KOPT-K1 (cell line): ENCODE data around the gene EMP1.

Experiments used
- H3K27ac ChIP-seq: fragments of 200-600 bp; sonication (generic); 2 replicates; pipeline ENCODE4 v1.5.1; 2016; ENCODE audit warnings: antibody characterized with exemption, mild to moderate bottlenecking, low read depth, low read length; ENCODE audit not compliant: poor library complexity, severe bottlenecking
- H3K36me3 ChIP-seq: fragments of 200-600 bp; sonication (generic); 2 replicates; pipeline ENCODE4 v1.5.1; 2017; ENCODE audit warnings: antibody characterized with exemption, mild to moderate bottlenecking, low read length, moderate library complexity; ENCODE audit not compliant: insufficient read depth
- H3K9me3 ChIP-seq: fragments of 200-600 bp; sonication (generic); 2 replicates; pipeline ENCODE4 v1.5.1; 2017; ENCODE audit warnings: antibody characterized with exemption, low read length, mild to moderate bottlenecking; ENCODE audit not compliant: insufficient read depth, poor library complexity, severe bottlenecking

The EMP1 gene

DNA sequence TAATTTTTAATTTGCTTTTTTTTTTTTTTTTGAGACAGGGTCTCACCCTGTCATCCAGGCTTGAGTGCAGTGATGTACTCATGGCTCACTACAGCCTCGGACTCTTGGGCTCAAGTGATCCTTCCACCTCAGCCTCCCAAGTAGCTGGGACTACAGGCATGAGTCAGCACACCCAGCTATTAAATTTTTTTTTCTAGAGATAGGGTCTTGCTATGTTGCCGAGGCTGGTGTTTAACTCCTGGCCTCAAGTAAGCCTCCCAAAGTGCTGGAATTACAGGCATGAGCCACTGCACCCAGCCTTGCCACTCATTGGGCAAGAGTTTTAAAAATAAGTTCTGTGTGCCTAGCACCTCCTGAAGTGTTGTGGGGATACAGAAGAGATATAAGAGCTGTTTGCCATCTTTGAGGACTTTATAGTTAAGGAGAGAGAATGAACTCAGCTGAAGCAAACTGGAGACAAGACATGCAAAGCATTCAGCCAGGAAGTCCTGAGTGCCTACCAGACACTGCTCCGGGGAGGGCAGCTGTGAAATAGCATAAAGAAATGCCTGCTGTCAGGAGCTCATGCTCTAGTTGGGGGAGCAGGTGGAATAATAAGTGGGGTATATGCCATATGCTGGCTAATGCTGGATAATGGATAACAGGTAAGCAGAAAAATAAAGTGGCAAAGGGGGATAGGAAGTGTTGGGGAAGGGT lies 15.0 kb upstream of the EMP1 start:
- H3K27ac ChIP-seq = no peak overlapping the region
- no peaks in the 10 kb centered on the region for H3K36me3 ChIP-seq
- H3K9me3 ChIP-seq = no peaks in the 10 kb centered on the region

DNA sequence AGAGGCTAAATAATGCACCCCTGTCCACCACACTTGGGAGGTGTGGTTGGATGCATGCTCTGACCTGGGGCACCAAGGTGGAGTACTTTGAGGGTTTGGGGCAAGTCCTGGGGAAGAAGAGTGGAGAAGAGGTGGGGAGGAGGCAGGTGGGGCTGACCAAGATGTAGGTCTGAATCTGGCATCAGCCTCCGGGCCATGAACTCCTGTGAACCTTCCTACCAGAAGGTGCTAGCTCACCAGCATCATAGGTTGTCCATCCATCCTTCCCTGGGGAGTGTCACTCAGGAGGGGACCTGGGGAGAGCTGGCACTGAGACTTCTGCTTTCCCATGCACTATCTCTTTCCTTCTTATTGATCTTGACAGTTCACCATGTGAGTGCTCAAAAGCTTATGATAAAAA lies 13.6 kb upstream of the EMP1 start:
- no peak overlapping the region for H3K27ac ChIP-seq
- H3K36me3 ChIP-seq = no peaks in the 10 kb centered on the region
- H3K9me3 ChIP-seq = no peaks in the 10 kb centered on the region

DNA sequence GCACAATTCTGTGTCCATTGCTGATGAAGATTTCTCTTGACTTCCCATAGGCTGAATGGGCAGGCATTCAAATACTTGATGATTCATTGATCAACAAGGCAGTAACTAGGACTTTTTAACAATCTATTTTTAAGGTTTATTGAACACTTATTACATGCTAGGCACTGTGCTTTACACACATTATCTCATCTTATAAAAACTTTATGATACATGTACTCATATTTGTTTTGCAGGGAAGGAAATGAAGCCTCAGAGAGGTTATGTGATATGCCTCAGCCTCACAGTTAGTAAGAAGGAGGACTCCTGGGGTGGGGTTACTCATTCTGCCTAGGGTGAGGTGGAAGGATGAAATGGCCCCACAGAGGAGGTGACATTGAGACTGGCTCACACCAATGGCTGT lies 12.9 kb upstream of the EMP1 start:
- H3K36me3 ChIP-seq = no peaks in the 10 kb centered on the region
- H3K9me3 ChIP-seq = no peaks in the 10 kb centered on the region
- H3K27ac ChIP-seq = no peak overlapping the region

DNA sequence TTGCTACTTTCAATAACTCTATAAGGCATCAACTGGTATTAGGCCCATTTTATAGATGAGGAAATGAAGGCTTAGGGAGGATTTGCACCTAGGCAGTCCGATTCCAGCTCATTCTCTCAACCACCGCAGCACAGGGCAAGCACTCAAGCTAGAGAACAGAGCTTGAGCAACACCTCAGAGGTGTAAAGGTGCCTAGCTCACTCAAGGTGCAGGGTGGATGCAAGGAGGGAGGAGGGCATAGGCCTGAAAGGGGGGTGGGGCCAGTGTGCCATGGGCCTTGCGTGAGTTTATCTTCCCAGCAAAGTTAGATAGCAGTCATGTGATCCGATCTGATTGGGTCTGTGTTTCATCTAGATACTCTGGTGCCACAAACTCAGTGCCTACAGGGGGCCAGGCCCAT lies 10.2 kb upstream of the EMP1 start:
- Histone ChIP-seq H3K9me3 (no peaks in the 10 kb centered on the region), H3K27ac (no peak overlapping the region), H3K36me3 (no peaks in the 10 kb centered on the region)

DNA sequence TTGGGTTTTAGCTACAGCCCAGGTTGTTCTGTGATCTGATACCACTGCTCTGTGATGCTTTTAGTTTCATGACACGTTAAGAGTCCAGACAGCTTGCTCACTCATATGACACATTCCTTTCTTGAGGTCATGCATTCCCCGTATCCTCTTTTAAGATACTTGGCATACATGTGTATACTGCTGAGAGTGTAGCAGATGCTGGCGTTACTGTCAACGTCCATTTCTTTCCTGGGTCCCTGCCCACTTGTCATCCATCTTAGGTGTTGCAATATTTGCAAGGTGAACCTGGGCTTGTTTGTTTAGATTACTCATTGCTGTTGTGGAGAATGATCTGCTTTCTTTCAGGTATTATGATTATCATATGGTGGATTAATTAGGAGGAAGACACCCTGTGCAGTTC lies 9.1 kb upstream of the EMP1 start:
- Histone ChIP-seq H3K9me3 (no peaks in the 10 kb centered on the region), H3K27ac (no peak overlapping the region)

DNA sequence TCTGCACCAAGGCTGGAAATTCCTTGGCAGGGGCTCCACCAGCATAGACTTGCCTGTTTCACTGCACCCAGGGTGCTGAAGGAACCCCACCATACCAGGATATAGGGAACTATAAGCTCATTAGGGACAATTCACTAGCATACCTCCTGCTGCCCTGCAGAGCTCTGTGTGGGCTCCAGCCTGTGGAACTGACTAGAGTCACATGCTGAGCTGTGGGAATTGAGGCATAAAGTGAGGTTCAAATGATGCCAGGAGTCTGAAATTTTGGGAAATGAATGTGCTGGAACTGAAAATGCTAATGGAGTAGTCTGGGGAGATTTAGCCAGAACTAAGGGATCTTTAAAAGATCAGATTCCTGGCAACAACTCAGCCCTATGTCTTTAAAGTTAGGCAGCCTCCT lies 7.3 kb upstream of the EMP1 start:
- H3K9me3 ChIP-seq = no peaks in the 10 kb centered on the region
- H3K36me3 ChIP-seq = no peaks in the 10 kb centered on the region
- no peak overlapping the region for H3K27ac ChIP-seq

More for the DNA sequence above, 9.1 kb upstream of the EMP1 start:
- no peaks in the 10 kb centered on the region for H3K36me3 ChIP-seq

DNA sequence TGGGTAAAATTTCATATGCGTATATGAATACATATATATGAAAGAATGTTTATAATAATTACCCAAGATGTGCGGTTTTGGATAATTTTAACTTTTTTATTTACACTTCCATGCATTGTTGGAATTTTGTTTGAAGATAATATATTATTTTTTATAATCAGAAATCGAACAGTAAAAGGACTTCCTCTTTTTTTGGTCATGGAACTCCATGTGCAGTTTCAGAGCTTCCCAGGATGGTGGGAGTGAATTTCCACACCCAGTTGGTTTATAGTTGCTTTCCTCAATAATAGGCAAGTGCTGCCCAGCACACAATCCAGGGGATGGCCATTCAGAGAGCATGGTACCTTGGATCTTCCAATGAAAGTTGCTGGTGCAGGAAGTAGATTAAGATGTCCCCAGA lies 6.3 kb upstream of the EMP1 start:
- Histone ChIP-seq H3K36me3 (no peaks in the 10 kb centered on the region), H3K27ac (no peak overlapping the region), H3K9me3 (no peaks in the 10 kb centered on the region)

DNA sequence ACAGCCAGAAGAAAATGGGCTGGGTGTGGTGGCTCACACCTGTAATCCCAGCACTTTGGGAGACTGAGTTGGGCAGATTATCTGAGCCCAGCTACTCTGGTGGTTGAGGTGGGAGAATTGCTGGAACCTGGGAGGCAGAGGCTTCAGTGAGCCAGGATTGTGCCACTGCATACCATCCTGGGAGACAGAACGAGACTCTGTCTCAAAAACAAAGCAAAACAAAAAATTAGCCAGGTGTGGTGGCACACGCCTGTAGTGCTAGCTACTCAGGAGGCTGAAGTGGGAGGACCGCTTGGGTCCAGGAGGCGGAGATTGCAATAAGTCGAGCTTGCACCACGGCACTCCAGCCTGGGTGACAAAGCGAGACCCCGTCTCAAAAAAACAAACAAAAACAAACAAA lies 3.8 kb upstream of the EMP1 start:
- H3K27ac ChIP-seq = no peak overlapping the region
- H3K36me3 ChIP-seq = no peaks in the 10 kb centered on the region

DNA sequence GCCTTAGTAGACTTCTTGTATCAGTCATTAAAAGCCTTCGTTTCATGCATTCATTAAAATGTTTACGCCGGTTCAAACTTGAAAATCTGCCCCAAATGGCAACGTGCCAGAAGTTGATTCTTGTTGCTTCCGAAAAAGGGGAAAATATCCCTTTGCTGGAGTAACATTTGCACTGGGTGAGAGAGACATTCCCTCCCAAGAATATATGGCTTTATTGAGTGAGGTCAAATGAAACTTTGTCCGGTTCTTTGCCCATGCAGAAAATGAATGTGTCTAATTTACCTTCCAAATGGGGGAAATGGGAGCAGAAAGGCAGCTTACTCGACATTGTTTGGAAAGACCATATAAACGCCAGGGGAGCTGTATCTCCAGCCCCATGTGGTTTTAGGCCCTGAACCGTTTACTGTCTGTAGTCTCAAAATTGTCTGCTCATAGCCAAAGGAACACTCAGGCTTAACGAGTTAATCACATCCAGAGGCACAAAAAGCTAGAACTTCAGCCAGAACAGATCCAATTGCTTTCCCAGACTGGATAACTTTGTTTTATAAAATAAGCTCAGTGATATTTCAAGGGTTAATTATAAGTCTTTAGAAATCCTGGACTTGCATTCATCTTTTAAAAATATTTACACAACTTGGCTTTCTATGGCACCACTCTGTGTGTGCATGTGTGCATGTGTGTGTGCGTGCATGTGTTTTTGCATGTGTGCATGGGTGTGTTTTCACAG lies 2.9 kb upstream of the EMP1 start:
- no peaks in the 10 kb centered on the region for H3K36me3 ChIP-seq
- H3K27ac ChIP-seq = no peak overlapping the region
- H3K9me3 ChIP-seq = no peaks in the 10 kb centered on the region

More for the DNA sequence above, 3.8 kb upstream of the EMP1 start:
- no peaks in the 10 kb centered on the region for H3K9me3 ChIP-seq

DNA sequence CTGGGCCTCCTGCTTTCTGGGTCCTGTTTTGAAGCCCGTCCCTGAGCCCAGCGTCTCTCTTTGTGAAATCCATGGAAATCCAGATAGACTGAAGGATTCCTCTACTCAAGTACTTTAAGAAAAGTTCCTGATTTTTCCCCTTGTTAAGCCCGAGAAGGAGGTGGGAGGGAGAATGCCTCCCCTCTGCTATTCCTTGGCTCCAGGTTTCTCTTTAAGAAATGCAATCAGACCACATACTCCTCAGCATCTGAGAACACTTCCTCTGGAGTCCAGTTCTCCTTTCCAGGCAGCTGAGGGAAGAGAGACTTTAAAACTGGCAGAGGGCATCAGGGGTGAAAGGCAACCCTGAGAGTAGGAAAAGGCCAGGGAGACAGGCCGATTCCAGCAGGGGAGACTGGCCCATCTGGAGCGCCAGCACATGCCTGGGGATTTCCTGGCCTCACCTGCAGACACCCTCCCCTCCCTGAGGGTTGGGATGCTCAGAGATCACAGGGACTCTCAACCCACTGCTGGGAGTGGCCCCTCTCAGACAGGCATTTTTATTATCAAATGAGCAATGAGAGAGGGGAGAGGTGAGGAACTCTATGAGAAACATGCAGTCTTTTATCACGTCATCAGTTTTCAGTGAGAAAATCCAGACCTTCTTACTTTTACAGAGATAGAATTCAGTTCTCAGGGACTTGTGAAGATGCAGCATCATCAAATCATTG lies 2.0 kb upstream of the EMP1 start:
- H3K9me3 ChIP-seq = no peaks in the 10 kb centered on the region
- H3K36me3 ChIP-seq = no peaks in the 10 kb centered on the region
- no peak overlapping the region for H3K27ac ChIP-seq

DNA sequence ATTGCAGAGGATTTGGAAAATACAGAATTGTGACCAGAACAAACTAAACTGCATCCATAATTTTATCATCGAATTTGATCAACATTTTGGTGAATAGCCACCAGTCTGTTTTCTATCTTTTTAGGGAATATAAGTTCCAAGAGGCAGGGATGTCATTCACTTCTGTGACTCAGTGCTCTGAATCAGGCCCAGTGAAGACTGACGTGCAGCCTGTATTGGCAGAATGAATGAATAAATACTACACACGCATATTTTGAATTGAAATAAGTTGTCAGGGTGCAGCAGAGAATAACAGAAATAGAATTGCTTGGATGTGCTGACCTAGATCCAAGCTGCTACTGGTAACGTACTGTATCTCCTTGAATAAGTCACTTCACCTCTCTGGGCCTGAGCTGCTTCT lies 1.3 kb upstream of the EMP1 start:
- Histone ChIP-seq H3K27ac (no peak overlapping the region), H3K36me3 (no peaks in the 10 kb centered on the region), H3K9me3 (no peaks in the 10 kb centered on the region)

DNA sequence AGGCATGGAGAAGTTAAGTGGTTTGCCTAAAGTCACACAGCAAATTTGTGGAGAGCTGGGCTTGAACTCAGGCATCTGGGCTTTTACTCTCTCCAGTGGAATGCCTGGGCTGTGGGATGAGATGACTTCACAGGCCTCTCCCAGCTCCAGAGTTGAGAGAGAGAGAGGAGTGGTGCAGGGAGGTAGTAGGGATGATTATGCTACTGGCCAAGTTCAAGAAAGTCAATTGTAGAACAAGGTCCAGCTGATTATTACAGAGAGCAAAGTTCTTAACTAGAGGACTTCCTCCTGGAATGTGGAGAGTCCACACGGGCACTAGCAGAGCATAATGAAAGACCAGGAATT lies 769 bp upstream of the EMP1 start:
- no peaks in the 10 kb centered on the region for H3K9me3 ChIP-seq
- H3K36me3 ChIP-seq = no peaks in the 10 kb centered on the region
- H3K27ac ChIP-seq = no peak overlapping the region

DNA sequence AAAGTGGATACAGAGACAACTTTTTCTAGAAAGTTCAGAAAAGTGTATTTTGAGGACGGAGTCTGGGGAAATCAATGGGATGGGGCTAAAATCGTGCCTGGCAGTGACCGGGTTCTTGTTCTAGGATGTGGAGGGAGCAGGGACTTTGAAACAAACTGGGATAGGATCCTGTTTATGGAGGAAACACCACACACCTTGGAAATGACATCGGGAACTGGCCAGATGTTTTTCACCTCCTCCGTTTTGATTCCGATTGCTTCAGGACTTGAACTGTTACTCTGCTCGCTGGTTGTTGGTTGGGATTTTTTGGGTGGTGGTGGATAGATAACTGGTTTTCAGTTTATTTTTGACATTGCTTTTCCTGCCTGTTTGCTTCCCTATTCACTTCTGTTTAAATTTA lies 506 bp downstream of the EMP1 start:
- no peak overlapping the region for H3K27ac ChIP-seq
- H3K36me3 ChIP-seq = no peaks in the 10 kb centered on the region

DNA sequence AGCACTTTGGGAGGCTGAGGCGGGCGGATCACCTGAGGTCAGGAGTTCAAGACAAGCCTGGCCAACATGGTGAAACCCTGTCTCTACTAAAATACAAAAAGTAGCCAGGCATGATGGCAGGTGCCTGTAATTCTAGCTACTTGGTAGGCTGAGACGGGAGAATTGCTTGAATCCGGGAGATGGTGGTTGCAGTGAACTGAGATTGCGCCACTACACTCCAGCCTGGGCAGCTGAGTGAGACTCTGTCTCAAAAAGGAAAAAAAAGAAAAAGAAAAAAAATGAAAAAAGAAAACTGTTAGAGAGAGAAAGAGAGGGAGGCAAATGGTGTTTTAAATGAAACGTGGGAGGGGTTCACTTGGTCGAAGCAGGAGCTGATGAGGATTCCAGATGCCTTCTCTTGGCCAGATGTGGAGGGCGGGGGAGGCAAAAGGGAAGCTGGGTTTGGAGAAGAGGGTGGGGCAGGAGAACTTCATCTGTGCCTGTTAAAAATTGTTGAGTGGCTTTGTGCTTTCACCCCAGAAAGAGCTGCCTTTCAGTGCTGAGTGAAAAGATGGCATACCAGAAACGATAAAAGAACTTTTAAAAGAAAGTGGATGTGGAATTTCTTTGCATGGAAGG lies 1.1 kb downstream of the EMP1 start:
- no peak overlapping the region for H3K27ac ChIP-seq
- no peaks in the 10 kb centered on the region for H3K9me3 ChIP-seq
- H3K36me3 ChIP-seq = no peaks in the 10 kb centered on the region

More for the DNA sequence above, 506 bp downstream of the EMP1 start:
- H3K9me3 ChIP-seq = no peaks in the 10 kb centered on the region

DNA sequence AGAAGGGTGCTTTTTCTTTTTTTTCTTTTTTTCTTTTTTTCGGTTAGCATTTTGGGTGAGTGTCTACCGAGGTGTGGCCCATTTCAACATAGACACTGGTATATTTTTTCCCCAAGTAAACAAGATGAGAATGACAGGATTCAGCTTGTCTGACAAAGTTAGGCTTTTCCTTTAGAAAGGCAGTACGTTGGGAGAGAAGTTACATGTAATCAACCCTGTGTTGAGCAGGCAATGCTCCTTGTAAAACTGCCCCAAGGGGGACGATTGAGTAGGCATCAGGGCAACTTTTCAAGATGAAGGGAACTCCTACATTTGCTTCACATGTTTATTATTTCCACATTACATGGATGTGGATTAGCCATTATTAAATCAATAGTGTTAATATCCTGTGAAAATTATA lies 1.7 kb downstream of the EMP1 start:
- H3K27ac ChIP-seq = no peak overlapping the region
- H3K36me3 ChIP-seq = no peaks in the 10 kb centered on the region
- H3K9me3 ChIP-seq = no peaks in the 10 kb centered on the region
